Activated CD4-positive, alpha-beta T cell treated with anti-CD3 and anti-CD28 coated beads, Interleukin-2, amount 10 ng/mL, durations not matched to agents 24 days and 14 days (primary cell): ENCODE data around the gene PNPLA5. TPM values are rescaled to one million over a fixed set of nuclear protein-coding genes. Genes with fewer than 3 reads are reported as not detected.

Source experiments
- total RNA-seq: library from RNA; stranded (reverse); gene quantifications from 2 replicates; pipeline ENCODE4 v1.2.3, GENCODE V29; 2022

Gene PNPLA5
- total RNA-seq, 1 donor from 2014 or later: not detected

Other genes starting within 250 kb of the PNPLA5 start
- gene EFCAB6, start 79.7 kb downstream of the PNPLA5 start, total RNA-seq: 0.23 TPM in 1 of 2 replicates, not detected in the other
- gene SULT4A1, start 29.5 kb downstream of the PNPLA5 start, total RNA-seq: not detected in 2 replicates
- 1.0 and 1.4 TPM in 2 replicates for gene PNPLA3, start 31.8 kb upstream of the PNPLA5 start, total RNA-seq
- gene SAMM50, start 63.4 kb upstream of the PNPLA5 start, total RNA-seq: 60.5 and 62.8 TPM in 2 replicates
- 107 and 112 TPM in 2 replicates for gene PARVB, start 132.3 kb upstream of the PNPLA5 start, total RNA-seq